ENCODE results near the gene GPHA2. TPM values are rescaled to one million over a fixed set of nuclear protein-coding genes. Genes with fewer than 3 reads are reported as not detected.

GPHA2 gene
- total RNA-seq, 1 experiment from 2014 or later = not detected

GRCh38 chr11:64891215-64891848 lies 44.4 kb downstream of the GPHA2 start:
- no peak for DNase-seq (ENCODE audit: low read depth)

DNA sequence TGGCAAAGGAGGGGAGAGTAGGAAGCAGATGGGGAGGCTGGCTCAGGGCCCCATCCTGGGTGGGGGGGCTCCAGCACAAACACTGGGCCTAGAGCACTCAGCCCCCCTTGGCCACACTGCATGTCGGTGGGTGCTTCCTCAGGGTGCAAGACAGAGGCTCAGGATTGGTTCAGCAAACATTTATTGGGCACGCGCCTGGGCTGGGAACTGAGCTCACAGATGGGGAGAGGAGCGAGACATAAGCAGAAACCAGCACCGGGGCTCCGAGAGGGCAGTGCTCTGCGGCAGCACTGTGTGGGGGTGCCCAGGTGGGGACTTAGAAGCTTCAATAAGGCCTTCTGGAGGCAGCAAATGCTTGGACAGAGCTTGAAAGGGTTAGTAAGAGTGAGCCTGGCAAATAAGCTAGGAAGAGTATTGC lies 45.2 kb downstream of the GPHA2 start:
- no peak for DNase-seq (ENCODE audit: low read depth)

DNA sequence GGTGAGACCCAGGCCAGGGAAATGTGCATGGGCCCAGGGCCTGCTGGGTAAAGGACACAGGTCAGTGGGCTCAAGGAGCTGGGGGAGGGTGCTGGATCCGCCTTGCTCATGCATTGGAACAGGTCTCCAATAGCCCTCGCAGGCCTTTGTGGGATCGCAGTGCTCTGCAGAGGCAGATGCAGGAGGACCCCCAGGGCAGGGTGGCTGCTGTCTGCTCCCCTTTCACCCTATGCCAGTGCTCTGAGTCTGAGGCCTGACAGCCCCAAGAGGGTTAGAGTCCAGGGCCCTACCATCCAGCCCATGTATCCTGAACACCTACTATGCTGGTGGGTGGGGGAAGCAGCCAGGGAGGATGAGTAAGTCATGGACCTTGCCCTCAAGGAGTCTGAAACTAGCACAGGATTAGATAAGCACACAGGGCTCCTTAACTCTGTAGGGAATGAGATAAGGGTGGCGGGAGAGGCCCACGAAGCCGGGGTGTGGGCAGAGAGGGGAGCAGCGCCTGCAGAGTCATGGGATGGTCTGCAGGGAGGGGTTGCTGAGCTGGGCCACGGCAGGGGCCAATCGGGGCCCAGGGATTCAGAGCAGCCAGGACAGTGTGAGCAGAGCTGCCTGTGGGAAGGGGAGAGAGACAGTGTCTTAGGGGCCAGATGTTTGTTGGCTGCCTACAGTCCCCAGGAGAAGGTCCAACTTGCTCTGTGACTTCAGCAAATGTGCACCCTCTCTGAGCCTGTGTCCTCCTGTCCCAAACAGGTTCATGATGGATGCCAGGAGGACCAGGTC lies 46.8 kb downstream of the GPHA2 start:
- DNase-seq (ENCODE audit: low read depth) = peak; percentile 28

DNA sequence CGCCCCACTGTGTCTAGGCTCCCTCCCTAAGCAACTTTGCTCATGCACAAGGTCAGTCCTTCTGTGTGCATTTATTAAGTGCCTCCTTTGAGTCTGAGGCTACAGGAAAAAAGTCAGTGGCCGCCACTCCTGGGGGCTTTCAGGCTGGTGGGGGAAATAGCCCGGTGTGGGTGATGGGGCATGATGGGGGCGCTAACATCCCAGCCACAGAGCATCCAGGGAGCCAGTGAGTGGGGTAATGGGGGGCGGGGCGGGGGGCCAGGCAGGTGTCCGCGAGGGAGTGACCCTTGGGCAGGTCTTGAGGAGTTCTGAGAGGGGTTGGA lies 47.3 kb downstream of the GPHA2 start:
- no peak for DNase-seq (ENCODE audit: low read depth)

DNA sequence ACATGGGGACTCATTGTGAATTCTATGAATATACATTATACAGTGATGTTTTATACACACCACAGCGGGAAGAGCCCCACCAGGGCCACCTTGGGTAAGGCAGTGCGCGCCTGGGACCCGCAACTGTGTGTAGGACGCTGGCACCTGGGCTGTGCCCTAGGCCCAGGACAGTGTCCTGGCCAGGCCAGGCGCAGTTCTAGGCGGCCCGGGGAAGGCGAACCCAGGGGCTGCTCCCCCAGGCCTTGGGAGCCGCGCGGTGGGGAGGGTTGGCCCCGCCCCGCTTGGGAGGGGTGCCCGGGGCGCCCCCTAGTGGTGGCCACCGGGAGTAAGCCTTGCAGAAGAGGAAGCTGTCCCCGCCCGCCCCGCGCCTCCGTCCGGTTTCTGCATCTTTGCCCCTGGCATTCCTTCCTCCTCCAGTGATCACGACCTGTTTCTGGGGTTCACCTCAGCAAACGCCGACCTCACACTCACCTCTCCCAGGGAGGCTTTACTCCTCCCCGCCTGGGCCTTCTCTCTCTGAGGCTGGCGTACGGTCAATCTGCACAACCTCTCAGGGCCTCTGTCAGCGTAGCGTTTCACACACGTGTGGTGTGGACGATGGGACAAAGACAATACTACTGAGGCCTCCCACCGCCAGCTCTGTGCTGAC lies 47.8 kb downstream of the GPHA2 start:
- peak; percentile 47 for DNase-seq (ENCODE audit: low read depth)

DNA sequence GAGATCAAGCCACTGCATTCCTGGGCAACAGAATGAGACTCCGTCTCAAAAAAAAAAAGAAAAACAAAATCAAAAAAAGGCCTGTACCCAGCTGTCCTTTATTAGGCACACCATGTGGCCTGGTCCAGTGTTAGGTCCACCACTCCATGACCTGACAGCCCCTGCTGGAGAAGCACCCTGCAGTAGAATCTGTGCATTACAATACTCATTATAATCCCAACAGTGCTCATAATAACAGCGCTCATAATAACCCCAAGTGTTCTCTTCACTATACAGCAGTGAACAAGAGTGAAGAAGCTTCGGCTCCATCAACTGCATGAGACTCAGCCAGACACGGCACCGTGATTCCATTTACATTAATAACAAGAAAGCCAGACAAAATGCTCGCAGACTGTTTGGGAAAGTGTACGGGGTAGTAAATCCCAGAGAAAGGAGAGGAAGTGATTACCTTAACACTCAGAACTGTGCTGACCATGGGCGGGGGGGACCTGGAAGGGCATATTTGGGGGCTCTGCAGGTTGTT lies 48.4 kb downstream of the GPHA2 start:
- no peak for DNase-seq (ENCODE audit: low read depth)

DNA sequence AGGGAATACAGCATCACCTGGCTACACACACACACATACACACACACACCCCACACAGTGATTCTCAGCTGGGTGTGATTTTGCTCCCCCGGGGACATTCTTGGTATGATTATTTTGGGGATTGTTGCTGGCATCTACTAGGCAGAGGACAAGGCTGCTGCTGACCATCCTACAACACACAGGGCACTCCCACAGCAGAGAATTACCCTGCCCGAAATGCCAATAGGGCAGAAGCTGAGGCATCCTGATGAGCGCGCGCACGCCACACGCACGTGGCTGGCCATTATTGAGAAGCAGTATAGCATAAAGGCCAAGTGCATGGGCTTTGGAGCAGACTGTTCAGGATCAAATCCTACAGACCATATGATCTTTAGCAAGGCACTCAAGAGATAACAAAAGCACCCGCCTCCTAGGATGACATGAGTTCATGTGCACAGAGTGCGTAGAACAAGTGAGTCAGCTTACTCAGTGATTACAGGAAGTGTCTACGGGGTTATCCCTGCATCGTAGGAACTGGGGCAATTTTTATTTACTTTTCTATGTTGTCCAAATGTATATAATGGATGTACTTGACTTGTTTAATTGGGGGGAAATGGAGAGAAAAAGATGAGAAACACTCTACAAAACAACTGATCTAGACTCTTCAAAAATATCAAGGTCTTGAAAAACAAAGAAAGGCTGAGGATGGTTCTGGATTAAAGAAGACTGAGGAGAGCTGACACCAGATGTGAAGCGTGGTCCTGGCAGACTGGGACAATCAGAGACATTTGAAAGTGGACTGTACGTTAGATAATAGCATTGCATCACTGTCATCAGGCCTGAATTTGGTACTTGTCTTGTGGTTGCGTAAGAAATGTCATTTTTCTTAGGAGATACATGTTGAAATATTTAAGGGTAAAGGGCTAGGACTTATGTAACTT lies 50.1 kb downstream of the GPHA2 start:
- DNase-seq (ENCODE audit: low read depth) = peak; percentile 44

Other genes with a start within 250 kb of the GPHA2 start
- 0.12 TPM in 1 of 2 replicates, not detected in the other for gene NRXN2, start 212.7 kb downstream of the GPHA2 start, total RNA-seq (2014; rRNA removed; shearing (Covaris generic))
- 0.42 TPM in 1 of 2 replicates, not detected in the other for gene RASGRP2, start 191.8 kb downstream of the GPHA2 start, total RNA-seq (2014; rRNA removed; shearing (Covaris generic))
- gene PYGM, start 175.9 kb downstream of the GPHA2 start, total RNA-seq (2014; rRNA removed; shearing (Covaris generic)) = 0.05 and 0.10 TPM in 2 replicates
- gene SF1, start 157.4 kb downstream of the GPHA2 start, total RNA-seq (2014; rRNA removed; shearing (Covaris generic)) = 83.7 and 138 TPM in 2 replicates
- gene MAP4K2, start 132.7 kb downstream of the GPHA2 start, total RNA-seq (2014; rRNA removed; shearing (Covaris generic)) = 11.2 and 23.3 TPM in 2 replicates
- 7.0 and 18.6 TPM in 2 replicates for gene MEN1, start 125.3 kb downstream of the GPHA2 start, total RNA-seq (2014; rRNA removed; shearing (Covaris generic))
- 0.02 and 0.54 TPM in 2 replicates for gene CDC42BPG, start 91.2 kb downstream of the GPHA2 start, total RNA-seq (2014; rRNA removed; shearing (Covaris generic))
- 38.4 and 57.9 TPM in 2 replicates for gene EHD1, start 57.3 kb downstream of the GPHA2 start, total RNA-seq (2014; rRNA removed; shearing (Covaris generic))
- gene ATG2A, start 18.7 kb downstream of the GPHA2 start, total RNA-seq (2014; rRNA removed; shearing (Covaris generic)) = 12.6 and 16.0 TPM in 2 replicates
- 21.5 and 39.7 TPM in 2 replicates for gene PPP2R5B, start 11.2 kb downstream of the GPHA2 start, total RNA-seq (2014; rRNA removed; shearing (Covaris generic))
- not detected in 2 replicates for gene MAJIN, start 36.2 kb upstream of the GPHA2 start, total RNA-seq (2014; rRNA removed; shearing (Covaris generic))
- 5.9 and 6.2 TPM in 2 replicates for gene BATF2, start 61.1 kb upstream of the GPHA2 start, total RNA-seq (2014; rRNA removed; shearing (Covaris generic))
- 137 and 169 TPM in 2 replicates for gene ARL2, start 78.3 kb upstream of the GPHA2 start, total RNA-seq (2014; rRNA removed; shearing (Covaris generic))
- 17.8 and 18.3 TPM in 2 replicates for gene SNX15, start 91.5 kb upstream of the GPHA2 start, total RNA-seq (2014; rRNA removed; shearing (Covaris generic))
- 11.8 and 20.0 TPM in 2 replicates for gene SAC3D1, start 105.3 kb upstream of the GPHA2 start, total RNA-seq (2014; rRNA removed; shearing (Covaris generic))
- 0.34 TPM in 1 of 2 replicates, not detected in the other for gene NAALADL1, start 122.7 kb upstream of the GPHA2 start, total RNA-seq (2014; rRNA removed; shearing (Covaris generic))
- 47.9 and 56.8 TPM in 2 replicates for gene CDCA5, start 148.1 kb upstream of the GPHA2 start, total RNA-seq (2014; rRNA removed; shearing (Covaris generic))
- gene ZFPL1, start 148.3 kb upstream of the GPHA2 start, total RNA-seq (2014; rRNA removed; shearing (Covaris generic)) = 83.4 and 96.0 TPM in 2 replicates
- 117 and 170 TPM in 2 replicates for gene VPS51, start 160.3 kb upstream of the GPHA2 start, total RNA-seq (2014; rRNA removed; shearing (Covaris generic))
- 2.1 and 7.0 TPM in 2 replicates for gene TM7SF2, start 176.0 kb upstream of the GPHA2 start, total RNA-seq (2014; rRNA removed; shearing (Covaris generic))
- 13.9 and 17.7 TPM in 2 replicates for gene ZNHIT2, start 181.8 kb upstream of the GPHA2 start, total RNA-seq (2014; rRNA removed; shearing (Covaris generic))
- gene FAU, start 186.2 kb upstream of the GPHA2 start, total RNA-seq (2014; rRNA removed; shearing (Covaris generic)) = 290 and 443 TPM in 2 replicates
- gene MRPL49, start 186.4 kb upstream of the GPHA2 start, total RNA-seq (2014; rRNA removed; shearing (Covaris generic)) = 68.9 and 87.8 TPM in 2 replicates
- 27.0 and 37.8 TPM in 2 replicates for gene SYVN1, start 198.6 kb upstream of the GPHA2 start, total RNA-seq (2014; rRNA removed; shearing (Covaris generic))
- gene SPDYC, start 234.3 kb upstream of the GPHA2 start, total RNA-seq (2014; rRNA removed; shearing (Covaris generic)) = not detected in 2 replicates
- gene CAPN1, start 246.0 kb upstream of the GPHA2 start, total RNA-seq (2014; rRNA removed; shearing (Covaris generic)) = 208 and 246 TPM in 2 replicates

All from M059J (cell line).